Caco-2 (cell line): ENCODE data around the gene OPN5. TPM values are rescaled to one million over a fixed set of nuclear protein-coding genes. Genes with fewer than 3 reads are reported as not detected.

ENCODE experiments used
- BruUV-seq: library from RNA; stranded (reverse); fragments of 400-500 nt; replicated peaks from 2 replicates; lab custom pipeline; 2021; lab: Mats Ljungman, UMichigan
- CTCF ChIA-PET: fragments of 300-600 bp; sonication (Branson Sonifier 250); formaldehyde crosslinking; loops from one replicate; lab custom pipeline; 2022; ENCODE audit warnings: antibody characterized with exemption; lab: Charles Lee
- POLR2A ChIA-PET: fragments of 300-600 bp; sonication (Branson Sonifier 250); formaldehyde crosslinking; loops from one replicate; lab custom pipeline; 2022; ENCODE audit warnings: antibody characterized with exemption; lab: Charles Lee
- DNase-seq, 2 experiments: peaks; one replicate each; pipeline versions ENCODE4 v3.0.0 to v3.0.0-alpha.2; 2020 to 2022
- H3K27me3 ChIP-seq: replicated peaks from 2 replicates; pipeline ENCODE4 v1.6.0; 2011; ENCODE audit warnings: low read length; ENCODE audit not compliant: control insufficient read depth, insufficient read depth
- H3K36me3 ChIP-seq: 2 replicates; pipeline ENCODE4 v1.5.1; 2011; ENCODE audit warnings: low read length; ENCODE audit not compliant: control insufficient read depth, insufficient read depth
- H3K4me1 ChIP-seq: fragments of 250-450 bp; sonication (Bioruptor Pico); 2 replicates; pipeline ENCODE4 v1.5.1; 2020; ENCODE audit warnings: mild to moderate bottlenecking
- H3K4me3 ChIP-seq: 2 replicates; pipeline ENCODE4 v1.5.1; 2011; ENCODE audit warnings: low read depth, mild to moderate bottlenecking, control low read depth, low read length
- H3K9me3 ChIP-seq: fragments of 250-450 bp; sonication (Bioruptor Pico); 2 replicates; pipeline ENCODE4 v1.5.1; 2020; ENCODE audit warnings: mild to moderate bottlenecking, moderate library complexity
- H3K27ac Mint-ChIP-seq: one replicate; pipeline ENCODE4 v1.8.0; 2022; ENCODE audit warnings: mixed read lengths; ENCODE audit not compliant: unreplicated experiment
- H3K27me3 Mint-ChIP-seq: one replicate; pipeline ENCODE4 v1.8.0; 2022; ENCODE audit warnings: mixed read lengths; ENCODE audit not compliant: insufficient read depth, unreplicated experiment
- H3K36me3 Mint-ChIP-seq: one replicate; pipeline ENCODE4 v1.8.0; 2022; ENCODE audit warnings: mild to moderate bottlenecking, mixed read lengths; ENCODE audit not compliant: insufficient read depth, unreplicated experiment
- H3K4me1 Mint-ChIP-seq: one replicate; pipeline ENCODE4 v1.8.0; 2022; ENCODE audit warnings: low read depth, mixed read lengths; ENCODE audit not compliant: unreplicated experiment
- H3K4me3 Mint-ChIP-seq: one replicate; pipeline ENCODE4 v1.8.0; 2022; ENCODE audit warnings: mild to moderate bottlenecking, moderate library complexity, mixed read lengths; ENCODE audit not compliant: unreplicated experiment
- H3K9me3 Mint-ChIP-seq: one replicate; pipeline ENCODE4 v1.8.0; 2022; ENCODE audit warnings: mixed read lengths; ENCODE audit not compliant: unreplicated experiment
- CTCF ChIP-seq, 2 experiments: fragments of 200-600 bp in 1 of 2; IDR thresholded peaks; 1 replicate in 1 of 2; 2 replicates in 1 of 2; pipeline versions ENCODE4 v1.5.1 to v1.8.0; 2011 to 2022; ENCODE audit warnings: antibody characterized with exemption in 1 of 2, control low read depth in 1 of 2, inconsistent platforms in 1 of 2, low read depth in 1 of 2, low read length in 1 of 2, mild to moderate bottlenecking in 1 of 2, moderate library complexity in 1 of 2; ENCODE audit not compliant: insufficient read depth in 1 of 2, severe bottlenecking in 1 of 2, unreplicated experiment in 1 of 2
- intact Hi-C: fragments of 100-400 bp; cut with micrococcal nuclease; formaldehyde crosslinking; loops from one replicate; pipeline ENCODE4 v1.10.0; 2022; ENCODE audit not compliant: unreplicated experiment
- total RNA-seq: library from RNA; stranded (reverse); gene quantifications from 2 replicates; pipeline ENCODE4 v1.2.3, GENCODE V29; 2022

The OPN5 gene
- total RNA-seq, 1 experiment from 2014 or later = not detected

GRCh38 chr6:47846752-47847151, 64.9 kb downstream of the OPN5 start:
- CTCF ChIA-PET = no interaction called here
- Mint-ChIP-seq H3K9me3 (no peaks in the 10 kb centered on the region), H3K36me3 (no peaks in the 10 kb centered on the region), H3K4me1 (no peaks in the 10 kb centered on the region), H3K27me3 (peaks cover 4% of the 10 kb centered on the region), H3K27ac (no peak overlapping the region), H3K4me3 (no peak overlapping the region)
- H3K4me3 ChIP-seq = no peak overlapping the region
- H3K36me3 ChIP-seq = no peaks in the 10 kb centered on the region
- H3K9me3 ChIP-seq = no peaks in the 10 kb centered on the region
- H3K27me3 ChIP-seq = no peaks in the 10 kb centered on the region
- no peak for TF ChIP-seq CTCF (IDR thresholded peaks at IDR 0.05; ENCODE audit: insufficient read depth in 1 of 2, low read depth in 1 of 2, low read length in 1 of 2, severe bottlenecking in 1 of 2, unreplicated experiment in 1 of 2)
- POLR2A ChIA-PET = no interaction called here
- BruUV-seq = no TSS peak
- DNase-seq = no peak
- intact Hi-C loops = no loop called here
- H3K4me1 ChIP-seq = no peaks in the 10 kb centered on the region

GRCh38 chr6:47851091-47851490, 69.3 kb downstream of the OPN5 start:
- DNase-seq = no peak
- CTCF ChIA-PET = no interaction called here
- H3K27me3 Mint-ChIP-seq = peaks cover 15% of the 10 kb centered on the region
- Histone ChIP-seq H3K27me3 (no peaks in the 10 kb centered on the region), H3K4me1 (no peaks in the 10 kb centered on the region), H3K9me3 (no peaks in the 10 kb centered on the region), H3K36me3 (no peaks in the 10 kb centered on the region), H3K4me3 (no peak overlapping the region)
- no peak overlapping the region for H3K27ac Mint-ChIP-seq
- POLR2A ChIA-PET = no interaction called here
- no peak for TF ChIP-seq CTCF (IDR thresholded peaks at IDR 0.05; ENCODE audit: insufficient read depth in 1 of 2, low read depth in 1 of 2, low read length in 1 of 2, severe bottlenecking in 1 of 2, unreplicated experiment in 1 of 2)
- H3K36me3 Mint-ChIP-seq = no peaks in the 10 kb centered on the region
- BruUV-seq = no TSS peak
- no peaks in the 10 kb centered on the region for H3K4me1 Mint-ChIP-seq
- no peak overlapping the region for H3K4me3 Mint-ChIP-seq
- H3K9me3 Mint-ChIP-seq = no peaks in the 10 kb centered on the region
- intact Hi-C loops = no loop called here

GRCh38 chr6:47852727-47853126, 70.9 kb downstream of the OPN5 start:
- CTCF ChIA-PET = no interaction called here
- Mint-ChIP-seq H3K27ac (no peak overlapping the region), H3K4me1 (no peaks in the 10 kb centered on the region)

More at GRCh38 chr6:47852727-47853126, 70.9 kb downstream of the OPN5 start:
- POLR2A ChIA-PET = no interaction called here
- Histone ChIP-seq H3K36me3 (no peaks in the 10 kb centered on the region), H3K4me3 (no peak overlapping the region), H3K9me3 (no peaks in the 10 kb centered on the region), H3K4me1 (no peaks in the 10 kb centered on the region), H3K27me3 (no peaks in the 10 kb centered on the region)
- DNase-seq = no peak
- H3K27me3 Mint-ChIP-seq = peaks cover 15% of the 10 kb centered on the region
- no peaks in the 10 kb centered on the region for H3K9me3 Mint-ChIP-seq
- no TSS peak for BruUV-seq
- no peak overlapping the region for H3K4me3 Mint-ChIP-seq
- intact Hi-C loops = no loop called here
- no peaks in the 10 kb centered on the region for H3K36me3 Mint-ChIP-seq
- no peak for TF ChIP-seq CTCF (IDR thresholded peaks at IDR 0.05; ENCODE audit: insufficient read depth in 1 of 2, low read depth in 1 of 2, low read length in 1 of 2, severe bottlenecking in 1 of 2, unreplicated experiment in 1 of 2)
